NCI-H69 (cell line): ENCODE measurements around the gene COQ8A.

ENCODE experiments used
- DNase-seq: peaks from one replicate; lab custom pipeline; 2025; lab: John Stamatoyannopoulos, UW

COQ8A gene

DNA sequence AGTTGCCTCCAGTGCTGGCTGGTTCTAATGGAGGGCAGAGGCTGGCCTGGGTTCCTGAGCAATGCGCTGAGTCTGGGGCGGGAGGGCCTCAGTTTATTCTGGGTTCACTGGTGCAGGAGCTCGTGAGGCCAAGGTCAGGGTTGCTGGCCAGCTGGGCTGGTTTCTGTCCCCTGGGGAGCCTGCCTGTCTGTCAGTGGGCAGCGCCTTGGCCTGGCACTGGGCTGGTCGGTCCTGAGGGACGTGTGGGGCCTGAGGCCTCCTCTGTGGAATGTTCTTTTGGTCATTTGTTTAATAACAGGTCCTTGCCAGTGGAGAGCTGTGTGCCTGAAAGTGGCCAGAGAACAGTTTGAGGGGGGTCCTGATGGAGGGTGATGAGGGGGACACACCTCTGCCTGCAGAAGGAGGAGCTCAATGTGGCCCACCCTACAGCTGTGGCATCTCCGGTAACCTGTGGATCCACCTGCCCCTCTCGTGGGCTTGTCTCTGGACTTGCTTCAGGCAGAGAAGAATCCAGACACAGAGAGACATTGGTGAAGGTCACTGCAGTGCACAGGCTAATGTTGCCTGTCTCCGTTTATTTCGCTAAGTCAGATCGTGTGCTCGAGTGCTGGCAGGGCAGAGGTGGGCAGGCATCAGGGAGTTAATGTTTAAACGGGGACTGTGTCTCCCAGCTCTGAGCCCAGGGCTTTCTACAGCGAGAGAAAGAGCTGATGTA lies 34.6 kb downstream of the COQ8A start:
- DNase-seq: no peak

DNA sequence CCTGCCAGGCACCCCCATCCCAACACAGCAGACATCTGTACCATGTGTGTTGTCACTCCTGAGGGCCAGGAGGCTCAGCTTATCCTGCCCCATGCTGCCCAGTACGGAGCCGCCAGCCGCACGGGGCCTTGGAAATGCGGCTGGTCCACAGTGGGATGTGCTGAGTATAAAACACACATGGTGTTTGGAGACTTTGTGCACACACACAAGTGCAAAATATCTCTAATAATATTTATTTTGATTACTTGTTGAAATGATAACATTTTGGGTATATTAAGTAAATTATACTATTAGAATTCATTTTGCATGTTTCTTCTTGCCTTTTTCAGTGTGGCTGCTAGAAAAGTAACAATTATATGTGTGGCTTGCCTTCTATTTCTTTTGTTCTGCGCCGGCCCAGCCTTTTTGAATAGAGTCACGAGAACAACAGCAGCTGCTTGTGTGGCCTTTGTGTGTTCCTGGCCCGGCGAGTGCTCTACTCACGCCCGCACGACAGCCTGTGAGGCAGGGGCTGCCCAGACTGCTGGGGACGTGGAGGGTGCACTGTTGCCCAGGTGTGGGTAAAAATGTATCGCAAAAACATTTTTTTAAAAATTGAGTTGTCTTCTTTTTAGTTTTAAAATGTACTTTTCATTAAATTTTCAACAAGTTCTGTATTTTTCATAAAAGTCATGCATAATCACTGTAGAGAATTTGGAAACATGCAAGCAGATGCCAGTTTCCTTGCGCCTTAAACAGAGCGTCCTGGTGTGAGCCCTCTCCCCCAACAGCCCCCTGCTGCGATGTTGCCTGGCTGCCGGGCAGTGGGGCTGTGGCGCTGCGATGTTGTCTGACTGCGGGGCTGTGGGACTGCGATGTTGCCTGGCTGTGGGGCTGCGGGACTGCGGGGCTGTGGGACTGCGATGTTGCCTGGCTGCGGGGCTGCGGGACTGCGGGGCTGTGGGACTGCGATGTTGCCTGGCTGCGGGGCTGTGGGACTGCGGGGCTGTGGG lies 35.5 kb downstream of the COQ8A start:
- peak; percentile 88 for DNase-seq

DNA sequence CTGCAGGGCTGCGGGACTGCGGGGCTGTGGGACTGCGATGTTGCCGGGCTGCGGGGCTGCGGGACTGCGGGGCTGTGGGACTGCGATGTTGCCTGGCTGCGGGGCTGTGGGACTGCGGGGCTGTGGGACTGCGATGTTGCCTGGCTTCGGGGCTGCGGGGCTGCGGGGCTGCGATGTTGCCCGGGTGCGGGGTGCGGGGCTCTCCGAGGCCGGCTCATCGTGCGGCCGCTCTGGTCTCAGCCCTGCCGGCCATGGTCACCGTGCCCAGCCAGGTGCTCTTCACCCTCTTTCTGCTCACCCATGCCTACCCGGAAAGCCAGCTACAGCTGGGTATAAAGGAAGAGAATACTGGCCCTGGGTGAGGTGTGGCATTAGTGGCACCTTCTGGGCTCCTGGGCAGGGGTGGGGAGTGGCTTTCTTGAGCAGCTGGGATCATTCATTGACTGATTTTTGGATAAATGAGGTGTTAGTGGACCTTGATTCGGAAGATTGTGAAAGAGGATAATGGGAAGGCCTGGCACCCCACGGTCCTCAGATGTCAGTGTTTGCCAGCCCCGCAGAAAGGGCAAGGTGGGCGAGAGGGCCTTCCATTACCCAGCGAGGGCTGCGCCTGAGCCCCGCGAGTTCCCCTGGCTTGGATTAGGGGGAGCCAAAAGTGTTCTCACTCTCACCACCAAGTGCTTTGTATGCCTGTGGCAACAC lies 36.3 kb downstream of the COQ8A start:
- DNase-seq: peak; percentile 53

DNA sequence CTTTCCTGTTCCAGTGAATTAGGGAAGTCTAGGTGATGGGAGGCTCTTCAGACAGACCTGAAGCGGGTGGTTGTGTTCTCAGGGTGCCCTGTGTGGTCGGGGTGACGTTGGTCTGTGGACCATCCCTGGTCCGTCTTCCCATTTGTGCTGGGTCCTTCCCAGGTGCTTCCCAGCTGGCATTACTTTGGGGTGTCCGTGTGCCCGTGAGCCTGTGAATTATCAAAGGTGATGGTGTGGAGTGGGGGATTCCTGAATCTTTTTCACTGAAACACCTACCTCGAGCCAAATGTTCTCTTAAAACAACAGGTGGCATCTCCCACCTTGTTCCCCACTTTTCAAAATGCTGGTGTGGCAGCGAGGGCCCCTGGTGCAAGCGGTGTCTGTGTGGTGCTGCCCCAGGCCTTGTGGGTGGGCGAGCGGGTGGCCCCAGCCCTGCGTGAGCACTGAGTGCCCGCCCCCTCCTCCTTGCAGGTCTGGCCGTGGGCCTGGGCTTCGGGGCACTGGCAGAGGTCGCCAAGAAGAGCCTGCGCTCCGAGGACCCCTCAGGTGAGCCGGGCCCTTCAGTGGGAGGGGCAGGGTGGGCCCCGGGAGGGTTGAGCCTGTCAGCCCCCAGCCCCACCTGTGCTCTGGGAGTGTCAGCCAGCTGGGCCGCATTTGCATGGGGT lies 37.0 kb downstream of the COQ8A start:
- no peak for DNase-seq

DNA sequence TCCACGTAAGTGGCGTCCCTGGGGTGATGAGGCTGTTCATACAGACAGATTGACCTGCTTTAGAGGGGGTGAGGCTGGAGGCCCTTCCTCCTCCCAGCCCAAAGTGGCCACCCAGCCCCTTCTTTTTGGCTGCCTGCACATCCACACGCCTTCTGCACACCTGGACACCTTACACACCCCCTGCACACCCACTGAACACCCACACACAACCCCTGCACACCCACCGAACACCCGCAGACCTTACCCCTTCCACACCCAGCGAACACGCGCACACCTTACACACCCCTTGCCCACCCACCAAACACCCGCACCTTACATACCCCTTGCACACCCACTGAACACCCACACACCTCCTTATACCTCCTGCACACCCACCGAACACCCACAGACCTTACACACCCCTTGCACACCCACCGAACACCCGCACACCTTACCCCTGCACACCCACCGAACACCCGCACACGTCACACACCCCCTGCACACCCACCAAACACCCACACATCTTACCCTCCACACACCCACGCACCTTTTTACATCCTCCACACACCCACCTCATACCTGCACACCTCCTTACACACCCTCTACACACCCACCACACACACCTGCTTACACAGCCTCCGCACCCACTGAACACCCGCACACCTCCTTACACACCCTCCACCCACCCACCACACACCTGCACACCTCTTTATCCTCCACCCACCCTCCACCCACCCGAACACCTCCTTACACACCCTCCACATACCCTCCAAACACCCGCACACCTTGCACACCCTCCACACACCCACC lies 37.7 kb downstream of the COQ8A start:
- DNase-seq: no peak

DNA sequence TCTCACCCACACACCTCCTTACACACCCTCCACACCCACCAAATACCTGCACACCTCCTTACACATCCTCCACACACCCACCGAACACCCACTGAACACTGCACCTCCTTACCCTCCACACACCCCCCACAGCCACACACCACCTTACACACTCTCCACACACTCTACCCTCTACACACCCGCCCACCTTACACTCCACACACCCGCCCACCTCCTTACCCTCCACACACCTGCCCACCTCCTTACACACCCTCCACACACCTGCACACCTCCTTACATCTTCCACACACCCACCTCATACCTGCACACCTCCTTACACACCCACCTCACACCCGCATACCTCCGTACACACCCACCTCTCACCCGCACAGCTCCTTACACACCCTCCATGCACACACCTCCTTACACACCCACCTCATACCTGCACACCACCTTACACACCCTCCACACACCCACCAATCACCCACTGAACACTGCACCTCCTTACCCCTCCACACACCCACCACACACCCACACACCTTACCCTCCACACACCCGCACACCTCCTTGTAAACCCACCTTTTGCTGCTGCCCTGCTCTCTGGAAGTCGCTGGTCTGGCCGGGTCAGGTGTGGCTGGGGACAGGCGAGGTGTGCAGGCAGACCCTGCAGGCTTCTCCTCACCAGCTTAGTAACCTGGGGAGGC lies 38.5 kb downstream of the COQ8A start:
- DNase-seq: no peak

DNA sequence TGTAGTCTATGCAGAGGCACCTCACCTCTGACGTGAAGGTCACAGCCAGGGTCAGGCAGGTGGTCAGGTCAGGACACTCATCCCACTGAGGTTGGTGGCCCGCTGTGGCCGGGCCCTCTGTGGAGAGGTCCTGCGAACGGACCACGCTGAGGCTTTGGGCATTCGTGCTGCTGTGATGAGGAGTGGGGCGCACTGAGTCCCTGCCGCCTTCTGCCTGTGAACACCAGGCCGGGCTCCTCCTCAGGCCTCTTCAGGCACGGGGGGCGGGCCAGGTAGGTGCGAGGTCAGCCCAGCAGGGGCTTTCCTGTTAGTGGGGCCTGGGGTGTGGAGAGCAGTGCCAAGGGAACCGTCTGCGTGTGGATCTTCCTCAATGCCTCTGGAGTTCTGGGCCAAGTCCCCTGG lies 39.0 kb downstream of the COQ8A start:
- DNase-seq: no peak

DNA sequence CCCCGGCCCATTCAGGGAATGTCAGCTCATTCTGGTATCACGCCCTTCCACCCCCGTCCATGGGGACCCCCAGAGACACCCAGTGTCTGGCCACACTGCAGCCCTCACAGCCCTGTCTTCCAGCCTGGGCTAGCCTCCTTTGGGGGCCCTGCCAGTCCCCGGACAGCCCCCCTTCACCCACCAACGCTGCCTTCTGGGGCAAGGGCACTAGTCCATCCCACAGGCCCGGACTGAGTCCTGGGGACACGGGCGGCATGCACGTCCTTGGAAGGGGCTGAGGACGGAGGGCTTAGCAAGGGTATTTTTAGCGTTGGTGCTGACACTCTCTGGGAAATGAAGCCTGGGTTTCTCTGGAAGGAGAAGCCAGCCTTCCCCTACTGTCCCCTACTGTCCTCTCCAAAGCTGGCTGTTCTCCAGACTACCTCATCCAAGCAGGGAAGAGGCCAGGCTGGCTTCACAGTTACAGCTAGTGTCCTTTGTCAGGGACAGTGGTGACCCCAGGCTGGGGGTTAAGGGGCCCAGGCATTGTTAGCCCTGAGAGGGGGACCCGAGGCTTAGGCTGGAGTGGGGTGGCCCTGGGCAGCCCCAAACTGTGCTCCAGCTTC lies 39.5 kb downstream of the COQ8A start:
- DNase-seq: no peak

DNA sequence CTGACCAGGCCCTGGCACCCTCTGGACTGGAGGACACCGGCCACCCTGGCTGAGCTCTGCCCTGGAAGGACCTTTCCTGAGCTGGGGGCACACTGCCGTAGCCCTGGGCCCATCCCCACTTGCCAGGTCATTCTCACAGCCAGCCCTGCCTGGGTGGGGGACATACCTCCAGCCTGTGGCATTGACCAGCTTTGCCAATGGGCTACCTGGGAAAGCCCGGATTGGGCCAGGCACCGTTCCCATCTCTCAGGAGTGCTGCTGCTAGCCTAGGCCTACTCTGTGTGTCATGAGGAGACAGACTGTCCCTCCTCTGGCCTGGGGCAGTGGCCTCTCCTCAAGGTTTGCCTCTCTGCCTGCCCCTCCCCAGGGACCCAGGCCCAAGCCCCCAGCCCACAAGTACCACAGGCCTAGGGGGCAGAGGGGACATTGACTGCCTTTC lies 40.0 kb downstream of the COQ8A start:
- no peak for DNase-seq

DNA sequence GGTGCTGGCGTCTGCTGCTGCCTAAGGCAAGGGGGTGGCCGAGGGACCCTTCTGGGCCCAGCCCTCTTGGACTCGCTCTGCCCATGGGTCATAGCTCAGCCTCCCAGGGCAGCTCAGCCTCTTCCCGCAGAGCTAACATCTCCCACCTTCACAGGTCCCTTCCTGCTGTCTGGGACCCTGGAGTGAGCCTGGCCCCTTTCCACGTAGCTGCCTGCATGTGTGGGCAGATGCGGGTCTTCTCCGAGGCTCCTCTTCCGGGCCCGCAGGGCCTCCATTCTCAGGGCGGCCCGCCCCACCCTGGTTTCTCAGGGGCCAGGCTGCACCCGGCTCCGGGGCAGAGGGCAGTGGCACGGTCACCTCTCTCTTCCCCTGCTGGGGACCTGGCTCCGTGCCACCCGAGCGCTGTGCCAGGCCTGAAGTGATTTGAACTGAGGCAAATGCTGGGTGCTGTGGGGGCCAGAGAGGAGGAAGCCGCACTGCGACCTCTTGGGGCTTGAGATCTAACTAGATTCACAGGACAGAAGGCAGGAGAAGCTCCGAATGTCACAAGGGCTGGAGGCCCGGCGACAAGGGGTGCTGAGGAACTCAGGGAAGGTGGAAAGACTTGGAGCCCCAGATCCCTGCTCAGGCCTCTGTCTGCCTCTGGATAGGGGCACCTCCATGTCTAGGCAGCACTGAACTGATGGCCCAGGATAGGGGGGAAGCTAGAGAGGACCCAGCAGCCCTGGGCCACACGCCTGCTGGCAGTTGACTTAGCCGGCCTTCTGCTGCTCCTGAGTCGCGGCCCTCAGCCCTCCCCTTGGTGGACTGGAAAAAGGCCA lies 40.7 kb downstream of the COQ8A start:
- no peak for DNase-seq

DNA sequence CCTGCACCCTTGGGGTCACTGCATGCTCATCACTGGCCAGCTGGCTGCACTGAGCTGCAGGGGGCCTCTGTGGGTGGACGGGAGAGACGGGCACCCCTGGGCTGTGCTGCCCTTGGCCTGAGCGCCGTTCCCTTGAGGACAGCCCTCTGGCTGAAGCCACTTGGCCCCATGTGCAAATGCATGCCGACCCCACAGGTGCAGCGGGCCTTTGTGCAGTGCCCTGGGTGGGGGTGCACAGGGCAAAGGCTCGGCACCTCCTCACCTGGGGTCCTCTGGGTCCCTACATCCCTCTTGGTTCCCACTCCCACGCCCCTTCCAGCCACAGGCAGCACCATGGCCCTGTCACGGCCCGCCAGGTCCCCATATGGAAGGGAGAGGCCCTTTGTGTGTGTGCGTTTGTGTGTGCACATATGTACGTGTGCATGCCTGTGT lies 41.3 kb downstream of the COQ8A start:
- no peak for DNase-seq

DNA sequence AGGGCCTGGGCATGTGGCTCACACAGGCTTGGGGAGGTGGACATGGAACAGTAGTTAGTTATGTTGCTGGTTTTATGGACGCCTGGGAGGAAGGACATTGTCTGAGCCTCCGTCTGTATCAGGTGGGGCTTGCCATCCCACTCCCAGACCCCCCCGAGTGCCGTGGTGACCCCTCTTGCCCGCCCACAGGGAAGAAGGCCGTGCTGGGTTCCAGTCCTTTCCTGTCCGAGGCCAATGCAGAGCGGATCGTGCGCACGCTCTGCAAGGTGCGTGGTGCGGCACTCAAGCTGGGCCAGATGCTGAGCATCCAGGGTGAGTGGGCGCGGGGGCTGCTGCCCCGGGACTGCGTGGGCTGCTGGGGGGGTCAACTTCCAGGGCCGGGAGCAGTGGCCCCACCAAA lies 41.7 kb downstream of the COQ8A start:
- no peak for DNase-seq

DNA sequence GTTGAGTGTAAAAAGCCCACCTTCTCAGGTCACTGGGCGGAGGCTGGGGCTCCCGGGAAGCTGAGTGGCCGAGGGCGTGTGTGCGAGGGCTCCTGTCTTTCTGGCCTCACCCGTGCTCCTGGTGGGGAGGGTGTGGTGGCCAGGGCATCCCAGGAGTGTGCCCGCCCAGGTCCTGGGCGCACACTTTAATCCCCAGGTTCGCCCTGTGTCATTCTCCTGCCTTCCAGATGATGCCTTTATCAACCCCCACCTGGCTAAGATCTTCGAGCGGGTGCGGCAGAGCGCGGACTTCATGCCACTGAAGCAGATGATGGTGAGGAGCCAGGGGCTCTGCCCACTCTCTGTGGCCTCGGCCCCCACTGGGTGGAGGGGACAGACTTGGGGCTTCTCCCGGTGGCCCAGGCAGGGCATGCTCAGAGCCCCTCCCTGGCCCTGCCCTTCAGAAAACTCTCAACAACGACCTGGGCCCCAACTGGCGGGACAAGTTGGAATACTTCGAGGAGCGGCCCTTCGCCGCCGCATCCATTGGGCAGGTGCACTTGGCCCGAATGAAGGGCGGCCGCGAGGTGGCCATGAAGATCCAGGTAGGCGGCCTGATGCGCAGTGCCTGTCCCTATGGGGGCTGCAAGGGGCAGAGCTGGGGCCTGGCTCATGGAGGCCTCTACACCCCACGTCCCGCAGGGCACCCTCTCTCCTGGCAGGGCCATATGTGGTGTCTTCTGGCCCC lies 42.5 kb downstream of the COQ8A start:
- no peak for DNase-seq

DNA sequence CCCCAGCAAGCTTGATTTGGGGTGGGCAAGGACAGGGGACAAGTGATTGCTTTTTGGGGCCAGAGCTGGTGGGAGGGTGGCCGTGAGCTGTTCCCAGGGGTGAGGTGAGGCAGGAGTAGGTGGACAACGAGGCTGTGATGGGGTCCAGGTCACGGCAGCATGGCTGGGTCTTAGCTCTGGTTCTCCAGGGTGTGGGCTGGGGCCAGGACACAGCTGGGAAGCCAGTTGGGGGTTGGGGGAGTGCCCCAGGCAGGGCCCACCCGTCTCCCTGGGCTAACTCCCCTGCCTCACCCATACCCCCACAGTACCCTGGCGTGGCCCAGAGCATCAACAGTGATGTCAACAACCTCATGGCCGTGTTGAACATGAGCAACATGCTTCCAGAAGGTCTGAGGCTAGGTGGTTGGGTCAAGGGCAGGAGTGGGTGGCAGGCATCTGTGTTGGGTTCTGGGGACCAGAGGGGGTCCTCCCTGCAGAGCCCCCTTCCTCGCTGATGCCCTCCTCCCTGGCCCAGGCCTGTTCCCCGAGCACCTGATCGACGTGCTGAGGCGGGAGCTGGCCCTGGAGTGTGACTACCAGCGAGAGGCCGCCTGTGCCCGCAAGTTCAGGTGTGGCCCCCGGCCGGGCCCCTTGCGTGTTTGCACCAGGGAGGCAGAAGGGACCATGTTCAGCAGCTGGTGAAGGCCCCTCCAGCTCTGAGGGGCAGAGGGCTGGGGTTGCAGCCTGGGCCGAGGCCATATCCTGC lies 43.3 kb downstream of the COQ8A start:
- no peak for DNase-seq

DNA sequence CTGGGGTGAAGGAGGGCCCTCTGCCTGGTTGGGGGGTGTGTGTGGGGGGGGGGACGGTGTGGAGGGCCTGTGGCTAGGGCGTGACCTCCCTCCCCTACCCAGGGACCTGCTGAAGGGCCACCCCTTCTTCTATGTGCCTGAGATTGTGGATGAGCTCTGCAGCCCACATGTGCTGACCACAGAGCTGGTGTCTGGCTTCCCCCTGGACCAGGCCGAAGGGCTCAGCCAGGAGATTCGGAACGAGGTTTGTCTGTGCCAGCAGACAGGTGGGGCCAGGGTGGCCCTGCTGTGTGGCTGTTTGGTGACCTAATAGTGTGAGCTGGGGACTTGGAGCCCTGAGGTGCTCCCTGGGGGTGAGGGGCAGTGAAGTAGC lies 43.9 kb downstream of the COQ8A start:
- DNase-seq: no peak

DNA sequence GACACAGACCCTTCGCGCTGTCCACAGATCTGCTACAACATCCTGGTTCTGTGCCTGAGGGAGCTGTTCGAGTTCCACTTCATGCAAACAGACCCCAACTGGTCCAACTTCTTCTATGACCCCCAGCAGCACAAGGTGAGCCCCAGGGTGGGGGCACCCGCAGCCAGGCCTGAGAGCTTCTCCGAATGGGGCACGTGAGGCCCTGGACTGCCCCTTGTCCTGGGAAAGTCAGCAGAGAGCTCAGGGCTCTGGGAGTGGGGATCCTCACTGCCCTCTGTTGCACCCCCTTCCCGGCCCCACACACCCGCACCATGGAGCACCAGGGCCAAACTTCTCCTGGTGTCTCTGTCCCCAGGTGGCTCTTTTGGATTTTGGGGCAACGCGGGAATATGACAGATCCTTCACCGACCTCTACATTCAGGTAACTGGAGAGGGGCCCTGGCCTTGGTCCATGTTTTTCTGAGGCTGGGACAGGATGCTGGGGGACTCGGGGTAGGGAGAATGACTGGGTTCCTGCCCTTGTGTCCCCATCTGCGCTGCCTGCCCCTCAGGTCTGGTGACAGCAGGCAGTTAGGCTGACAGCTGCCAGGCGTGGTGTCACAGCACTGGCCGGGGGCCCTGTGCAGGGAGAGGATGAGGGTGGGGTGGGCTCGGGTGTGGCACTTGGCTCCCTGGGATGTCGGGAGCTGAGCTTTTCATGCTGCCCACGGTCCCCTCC lies 44.6 kb downstream of the COQ8A start:
- no peak for DNase-seq

DNA sequence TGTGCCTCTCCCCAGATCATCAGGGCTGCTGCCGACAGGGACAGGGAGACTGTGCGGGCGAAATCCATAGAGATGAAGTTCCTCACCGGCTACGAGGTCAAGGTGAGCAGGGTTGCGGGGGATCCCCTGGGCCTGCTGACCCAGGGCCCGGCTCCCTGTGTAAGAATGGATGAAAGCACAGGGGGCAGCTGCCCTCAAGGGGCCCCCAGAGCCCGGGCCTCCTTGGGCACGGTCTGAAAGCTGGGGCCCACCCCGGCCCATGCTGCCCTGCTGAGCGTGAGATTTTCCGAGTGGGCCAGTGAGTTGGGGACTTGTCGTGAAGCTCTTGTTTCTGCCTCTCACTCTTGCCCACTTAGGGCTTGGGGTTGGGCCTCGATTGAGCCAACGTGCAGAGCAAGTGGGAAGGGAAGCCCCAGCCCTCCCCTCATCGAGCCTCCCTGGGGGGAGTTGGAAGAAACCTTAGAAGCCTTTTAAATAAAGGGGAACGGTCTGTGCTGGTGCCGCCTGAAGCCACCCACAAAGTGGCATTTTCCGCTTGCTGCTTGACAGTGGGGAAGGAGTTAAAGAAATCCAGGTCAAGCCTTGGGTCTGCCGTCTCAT lies 45.2 kb downstream of the COQ8A start:
- DNase-seq: no peak
